Neural progenitor cell (in vitro differentiated cells): Measurements from ENCODE around the gene CRISPLD2. TPM values are rescaled to one million over a fixed set of nuclear protein-coding genes. Genes with fewer than 3 reads are reported as not detected.

Experiments used
- DNase-seq: peaks from one replicate; pipeline ENCODE4 v3.0.0-alpha.2; 2016; ENCODE audit warnings: low spot score
- H2AFZ ChIP-seq: fragments of 200-600 bp; sonication (generic); replicated peaks from 2 replicates; pipeline ENCODE4 v1.6.1; 2016; ENCODE audit warnings: antibody characterized with exemption
- H3F3A ChIP-seq: fragments of 200-600 bp; sonication (generic); 2 replicates; pipeline ENCODE4 v1.6.1; 2016; ENCODE audit warnings: antibody characterized with exemption, low read depth
- H3K27ac ChIP-seq: fragments of 200-600 bp; sonication (generic); 2 replicates; pipeline ENCODE4 v1.5.1; 2016; ENCODE audit warnings: mild to moderate bottlenecking
- H3K27me3 ChIP-seq: fragments of 200-600 bp; sonication (generic); 2 replicates; pipeline ENCODE4 v1.6.1; 2016; ENCODE audit warnings: mild to moderate bottlenecking, moderate library complexity
- H3K36me3 ChIP-seq: fragments of 200-600 bp; sonication (generic); 2 replicates; pipeline ENCODE4 v1.5.1; 2016
- H3K4me1 ChIP-seq: fragments of 200-600 bp; sonication (generic); 2 replicates; pipeline ENCODE4 v1.6.1; 2016; ENCODE audit warnings: mixed run types
- H3K4me2 ChIP-seq: fragments of 200-600 bp; sonication (generic); 2 replicates; pipeline ENCODE4 v1.6.1; 2016
- H3K4me3 ChIP-seq: fragments of 200-600 bp; sonication (generic); 2 replicates; pipeline ENCODE4 v1.5.1; 2016
- H3K79me2 ChIP-seq: fragments of 200-600 bp; sonication (generic); 2 replicates; pipeline ENCODE4 v1.6.1; 2016; ENCODE audit warnings: low read depth
- H3K9ac ChIP-seq: fragments of 200-600 bp; sonication (generic); 2 replicates; pipeline ENCODE4 v1.6.1; 2016
- H3K9me3 ChIP-seq: fragments of 200-600 bp; sonication (generic); 2 replicates; pipeline ENCODE4 v1.5.1; 2016; ENCODE audit warnings: low read depth
- H4K20me1 ChIP-seq: fragments of 200-600 bp; sonication (generic); 2 replicates; pipeline ENCODE4 v1.6.1; 2016; ENCODE audit warnings: low read depth
- H3K27ac Mint-ChIP-seq: 3 replicates; pipeline ENCODE4 v1.8.0; 2021; ENCODE audit warnings: mixed read lengths
- H3K27me3 Mint-ChIP-seq: 2 replicates; pipeline ENCODE4 v1.8.0; 2022; ENCODE audit warnings: low read depth, mild to moderate bottlenecking, inconsistent platforms, moderate library complexity, mixed read lengths; ENCODE audit not compliant: insufficient read depth
- H3K36me3 Mint-ChIP-seq: 3 replicates; pipeline ENCODE4 v1.8.0; 2021; ENCODE audit warnings: mixed read lengths
- H3K4me1 Mint-ChIP-seq: 3 replicates; pipeline ENCODE4 v1.8.0; 2021; ENCODE audit warnings: mixed read lengths
- H3K4me3 Mint-ChIP-seq: 3 replicates; pipeline ENCODE4 v1.8.0; 2021; ENCODE audit warnings: mild to moderate bottlenecking, moderate library complexity, mixed read lengths
- H3K9me3 Mint-ChIP-seq: 3 replicates; pipeline ENCODE4 v1.8.0; 2020; ENCODE audit warnings: mixed read lengths
- CTCF ChIP-seq: fragments of 200-600 bp; sonication (generic); IDR thresholded peaks from 2 replicates; pipeline ENCODE4 v1.5.1; 2017; ENCODE audit warnings: antibody characterized with exemption, mild to moderate bottlenecking
- EZH2 ChIP-seq: fragments of 200-600 bp; sonication (generic); IDR thresholded peaks from 2 replicates; pipeline ENCODE4 v1.6.1; 2017; ENCODE audit warnings: antibody characterized with exemption, mild to moderate bottlenecking, moderate library complexity
- EZH2phosphoT487 ChIP-seq: fragments of 200-600 bp; sonication (generic); IDR thresholded peaks from 2 replicates; pipeline ENCODE4 v1.6.1; 2017; ENCODE audit warnings: antibody characterized with exemption
- total RNA-seq: library from RNA; depleted of rRNA; stranded (reverse); fragments of >200 nt; gene quantifications from 2 replicates; pipeline ENCODE4 v1.2.3, GENCODE V29; 2015; ENCODE audit warnings: low replicate concordance

CRISPLD2 gene
- total RNA-seq, 1 donor from 2014 or later = 0.11 TPM

- Histone ChIP-seq H3K79me2 (no peaks in the 10 kb centered on the region), H3F3A (no peaks in the 10 kb centered on the region), H3K4me2 (no peak overlapping the region), H3K9ac (no peak overlapping the region), H2AFZ (no peak overlapping the region), H3K36me3 (no peaks in the 10 kb centered on the region), H3K9me3 (no peaks in the 10 kb centered on the region), H3K4me3 (no peak overlapping the region), H3K4me1 (no peaks in the 10 kb centered on the region), H3K27me3 (no peaks in the 10 kb centered on the region), H3K27ac (no peak overlapping the region), H4K20me1 (no peaks in the 10 kb centered on the region)
- no peak overlapping the region for H3K27ac Mint-ChIP-seq
- no peaks in the 10 kb centered on the region for H3K36me3 Mint-ChIP-seq
- peaks cover 5% of the 10 kb centered on the region for H3K9me3 Mint-ChIP-seq
- H3K27me3 Mint-ChIP-seq = peaks cover 4% of the 10 kb centered on the region
- no peaks in the 10 kb centered on the region for H3K4me1 Mint-ChIP-seq
- no peak overlapping the region for H3K4me3 Mint-ChIP-seq
- no peak for DNase-seq
- TF ChIP-seq CTCF (no peak), EZH2 (no peak)
These were observed 16.6 kb upstream of the CRISPLD2 start for GRCh38 chr16:84803146-84803545.

GRCh38 chr16:84804326-84804725, 15.5 kb upstream of the CRISPLD2 start:
- Histone ChIP-seq H3K79me2 (no peaks in the 10 kb centered on the region), H3K9ac (no peak overlapping the region), H3K4me1 (no peaks in the 10 kb centered on the region), H4K20me1 (no peaks in the 10 kb centered on the region), H3K27me3 (no peaks in the 10 kb centered on the region), H3K4me2 (no peak overlapping the region), H3K36me3 (no peaks in the 10 kb centered on the region), H3F3A (no peaks in the 10 kb centered on the region), H2AFZ (no peak overlapping the region), H3K9me3 (no peaks in the 10 kb centered on the region), H3K4me3 (no peak overlapping the region), H3K27ac (no peak overlapping the region)
- H3K36me3 Mint-ChIP-seq = no peaks in the 10 kb centered on the region
- no peak for DNase-seq
- peaks cover 5% of the 10 kb centered on the region for H3K27me3 Mint-ChIP-seq
- TF ChIP-seq CTCF (no peak), EZH2 (no peak), EZH2phosphoT487 (no peak)
- H3K4me3 Mint-ChIP-seq = no peak overlapping the region
- H3K27ac Mint-ChIP-seq = no peak overlapping the region
- H3K9me3 Mint-ChIP-seq = peaks cover 5% of the 10 kb centered on the region
- no peaks in the 10 kb centered on the region for H3K4me1 Mint-ChIP-seq

- Histone ChIP-seq H3K4me1 (no peaks in the 10 kb centered on the region), H3K9ac (no peak overlapping the region), H3K4me2 (no peak overlapping the region), H3K36me3 (no peaks in the 10 kb centered on the region), H3K27me3 (no peaks in the 10 kb centered on the region), H3F3A (no peaks in the 10 kb centered on the region), H3K9me3 (no peaks in the 10 kb centered on the region), H2AFZ (no peak overlapping the region), H3K27ac (no peak overlapping the region), H3K4me3 (no peak overlapping the region), H4K20me1 (no peaks in the 10 kb centered on the region), H3K79me2 (no peaks in the 10 kb centered on the region)
- no peaks in the 10 kb centered on the region for H3K4me1 Mint-ChIP-seq
- DNase-seq = no peak
- no peak overlapping the region for H3K4me3 Mint-ChIP-seq
- TF ChIP-seq EZH2 = no peak
- H3K36me3 Mint-ChIP-seq = no peaks in the 10 kb centered on the region
- peaks cover 7% of the 10 kb centered on the region for H3K27me3 Mint-ChIP-seq
- H3K27ac Mint-ChIP-seq = no peak overlapping the region
- H3K9me3 Mint-ChIP-seq = peaks cover 5% of the 10 kb centered on the region
These were observed 13.4 kb upstream of the CRISPLD2 start for GRCh38 chr16:84806256-84806889.

GRCh38 chr16:84806890-84807258, 12.9 kb upstream of the CRISPLD2 start:
- H3K27ac Mint-ChIP-seq = no peak overlapping the region
- no peaks in the 10 kb centered on the region for H3K9me3 ChIP-seq
- H3K27me3 Mint-ChIP-seq = peaks cover 8% of the 10 kb centered on the region
- no peaks in the 10 kb centered on the region for H3K27me3 ChIP-seq
- H3K4me1 ChIP-seq = no peaks in the 10 kb centered on the region
- no peak for DNase-seq
- H4K20me1 ChIP-seq = no peaks in the 10 kb centered on the region
- no peaks in the 10 kb centered on the region for H3K4me1 Mint-ChIP-seq
- H3K27ac ChIP-seq = no peak overlapping the region
- H3K4me3 Mint-ChIP-seq = no peak overlapping the region
- H3K9ac ChIP-seq = no peak overlapping the region
- no peaks in the 10 kb centered on the region for H3K79me2 ChIP-seq
- H3K9me3 Mint-ChIP-seq = peaks cover 5% of the 10 kb centered on the region
- H3F3A ChIP-seq = no peaks in the 10 kb centered on the region
- no peaks in the 10 kb centered on the region for H3K36me3 Mint-ChIP-seq
- no peak overlapping the region for H2AFZ ChIP-seq
- H3K4me2 ChIP-seq = no peak overlapping the region
- no peak for TF ChIP-seq CTCF
- TF ChIP-seq EZH2 = no peak
- TF ChIP-seq EZH2phosphoT487 = no peak
- no peaks in the 10 kb centered on the region for H3K36me3 ChIP-seq
- no peak overlapping the region for H3K4me3 ChIP-seq
